GM12878 (cell line): ENCODE measurements around the gene MEF2C. TPM values are rescaled to one million over a fixed set of nuclear protein-coding genes. Genes with fewer than 3 reads are reported as not detected.

Source experiments
- ATAC-seq: fragments of 200-7000 bp; cut with Tn5 transposase; 3 replicates; pipeline ENCODE4 v1.9.1; 2020; ENCODE audit warnings: mild to moderate bottlenecking, moderate library complexity
- BruUV-seq: library from RNA; stranded (reverse); fragments of 400-500 nt; replicated peaks from 2 replicates; lab custom pipeline; 2021; lab: Mats Ljungman, UMichigan
- CTCF ChIA-PET: fragments of 300-600 bp; sonication (Branson Sonifier 250); formaldehyde crosslinking; extraction: SDS; loops from one replicate; lab custom pipeline; 2021; ENCODE audit warnings: inconsistent platforms; lab: Yijun Ruan, JAX
- POLR2A ChIA-PET: fragments of 350-600 bp; formaldehyde crosslinking; extraction: SDS; loops from one replicate; lab custom pipeline; 2021; ENCODE audit warnings: inconsistent platforms; lab: Charles Lee
- RAD21 ChIA-PET: fragments of 300-600 bp; sonication (Branson Sonifier 250); formaldehyde crosslinking; loops from one replicate; lab custom pipeline; 2023; ENCODE audit warnings: antibody characterized with exemption; ENCODE audit not compliant: unreplicated experiment; lab: Charles Lee
- SMC1A ChIA-PET: fragments of 300-600 bp; sonication (Branson Sonifier 250); formaldehyde crosslinking; loops from one replicate; lab custom pipeline; 2023; ENCODE audit not compliant: unreplicated experiment, uncharacterized antibody; lab: Charles Lee
- DNase-seq: peaks from one replicate; pipeline ENCODE4 v3.0.0-alpha.2; 2011; ENCODE audit warnings: low read depth, low spot score
- FAIRE-seq: peaks from 3 replicates; lab custom pipeline; 2011; peaks lifted over from hg19 to GRCh38; lab: Jason Lieb, UNC
- H2AFZ ChIP-seq: 2 replicates; pipeline ENCODE4 v1.6.0; 2011; ENCODE audit warnings: low read depth, low read length, control low read depth; ENCODE audit not compliant: control insufficient read depth
- H3K27ac ChIP-seq: 2 replicates; pipeline ENCODE4 v1.5.1; 2011; ENCODE audit warnings: control low read depth; ENCODE audit not compliant: control insufficient read depth, insufficient read depth
- H3K27me3 ChIP-seq, 2 experiments: replicated peaks in 1 of 2; 2 replicates each; pipeline versions ENCODE4 v1.6.0 to v1.6.1; 2011; ENCODE audit warnings: low read length in 1 of 2; ENCODE audit not compliant: control insufficient read depth in 2 of 2, insufficient read depth in 2 of 2
- H3K36me3 ChIP-seq, 2 experiments: 2 replicates each; pipeline ENCODE4 v1.5.1; 2011; ENCODE audit warnings: low read length in 1 of 2; ENCODE audit not compliant: control insufficient read depth in 2 of 2, insufficient read depth in 2 of 2
- H3K4me1 ChIP-seq: 2 replicates; pipeline ENCODE4 v1.6.1; 2011; ENCODE audit warnings: mild to moderate bottlenecking, low read length, moderate library complexity, mixed read lengths; ENCODE audit not compliant: control insufficient read depth, insufficient read depth
- H3K4me2 ChIP-seq: 2 replicates; pipeline ENCODE4 v1.6.0; 2011; ENCODE audit warnings: control low read depth; ENCODE audit not compliant: control insufficient read depth, insufficient read depth
- H3K4me3 ChIP-seq: fragments of 200-600 bp; sonication (generic); 2 replicates; pipeline ENCODE4 v1.5.1; 2016
- H3K79me2 ChIP-seq: 2 replicates; pipeline ENCODE4 v1.6.0; 2011; ENCODE audit warnings: low read length; ENCODE audit not compliant: control insufficient read depth, insufficient read depth
- H3K9ac ChIP-seq: 2 replicates; pipeline ENCODE4 v1.8.0; 2011; ENCODE audit warnings: low read length, control low read depth, mixed read lengths; ENCODE audit not compliant: control insufficient read depth, insufficient read depth
- H3K9me3 ChIP-seq: replicated peaks from 3 replicates; pipeline ENCODE4 v1.5.1; 2011; ENCODE audit warnings: mild to moderate bottlenecking, low read length; ENCODE audit not compliant: control insufficient read depth, insufficient read depth
- H4K20me1 ChIP-seq: 2 replicates; pipeline ENCODE4 v1.6.0; 2011; ENCODE audit not compliant: control insufficient read depth, insufficient read depth
- EED ChIP-seq: sonication (generic); IDR thresholded peaks from 2 replicates; pipeline ENCODE4 v1.6.1; 2016; ENCODE audit warnings: antibody characterized with exemption, low read depth
- ESRRA ChIP-seq: IDR thresholded peaks from 2 replicates; pipeline ENCODE4 v1.6.1; 2012; ENCODE audit warnings: mild to moderate bottlenecking, low read length, improper control_type of control experiment
- IRF4 ChIP-seq: IDR thresholded peaks from 2 replicates; pipeline ENCODE4 v1.6.1; 2011; ENCODE audit warnings: low read depth, low read length
- LARP7 ChIP-seq: fragments of 450-650 bp; IDR thresholded peaks from 2 replicates; pipeline ENCODE4 v1.6.1; 2017; ENCODE audit warnings: mild to moderate bottlenecking
- POLR2AphosphoS2 ChIP-seq: IDR thresholded peaks from 2 replicates; pipeline ENCODE4 v1.6.1; 2011; ENCODE audit warnings: low read depth, mild to moderate bottlenecking, low read length, improper control_type of control experiment, moderate library complexity
- RELA ChIP-seq: fragments of 450-650 bp; IDR thresholded peaks from 2 replicates; pipeline ENCODE4 v1.8.0; 2014; ENCODE audit warnings: borderline replicate concordance; ENCODE audit not compliant: partially characterized antibody
- SREBF1 ChIP-seq: IDR thresholded peaks from 2 replicates; pipeline ENCODE4 v1.6.1; 2012; ENCODE audit warnings: mild to moderate bottlenecking, low read length
- SRF ChIP-seq, 2 experiments: IDR thresholded peaks; 2 replicates each; pipeline ENCODE4 v1.6.1; 2011; ENCODE audit warnings: low read depth in 2 of 2, low read length in 2 of 2, mild to moderate bottlenecking in 1 of 2, moderate library complexity in 1 of 2
- WGBS: methylation state at CpG from one replicate; pipeline ENCODE4 v1.1.6; 2016; ENCODE audit warnings: low lambda C conversion rate; ENCODE audit not compliant: insufficient replicate concordance, insufficient coverage; ENCODE audit errors: missing lambda C conversion rate; 5-methylcytosine and 5-hydroxymethylcytosine counted together
- in situ Hi-C: fragments of 300-500 bp; cut with MboI; formaldehyde crosslinking; loops from 9 replicates; pipeline ENCODE4 v1.14.3; 2018; ENCODE audit warnings: mixed read lengths
- intact Hi-C: fragments of 100-400 bp; cut with micrococcal nuclease; formaldehyde crosslinking; loops from one replicate; pipeline ENCODE4 v1.14.2; 2022; ENCODE audit not compliant: unreplicated experiment
- polyA plus RNA-seq, 11 experiments: library from polyadenylated mRNA; depleted of rRNA in 4 of 11; unstranded in 6 of 11; stranded (reverse) in 5 of 11; fragments of >200 nt; fragmentation: Nextera tagmentation in 4 of 11; fragmentation: Illumina TruSeq in 1 of 11; extraction: Ambion mirVana in 4 of 11; extraction: Trizol in 1 of 11; gene quantifications; 1 replicate in 1 of 11; 2 replicates in 10 of 11; pipeline versions ENCODE4 v1.2.1 to v1.2.3, GENCODE V29; 2011 to 2016; ENCODE audit warnings: inconsistent platforms in 2 of 11, missing spikeins in 2 of 11, low read depth in 1 of 11
- total RNA-seq, 4 experiments: library from RNA; depleted of rRNA in 3 of 4; stranded (reverse); fragments of >200 nt in 3 of 4; fragmentation: Illumina TruSeq in 1 of 4; extraction: Trizol in 1 of 4; gene quantifications; 2 replicates each; pipeline versions ENCODE4 v1.2.1 to v1.2.3, GENCODE V29; 2013 to 2021
- TF ChIP-seq, protein P1 (sequence below): fragments of 450-650 bp; IDR thresholded peaks from 2 replicates; pipeline ENCODE4 v1.6.1; 2016; ENCODE audit warnings: mild to moderate bottlenecking, moderate library complexity, borderline replicate concordance
- TF ChIP-seq, protein P2 (sequence below): fragments of 450-650 bp; IDR thresholded peaks from 2 replicates; pipeline ENCODE4 v1.6.1; 2017; ENCODE audit warnings: antibody characterized with exemption, mild to moderate bottlenecking, moderate library complexity

MEF2C gene
- total and polyA plus RNA-seq, 10 of the 15 experiments (the other 5 are each of a cell fraction or from before 2014, with no cell fraction given) = 104 to 225 (median 180) TPM

DNA sequence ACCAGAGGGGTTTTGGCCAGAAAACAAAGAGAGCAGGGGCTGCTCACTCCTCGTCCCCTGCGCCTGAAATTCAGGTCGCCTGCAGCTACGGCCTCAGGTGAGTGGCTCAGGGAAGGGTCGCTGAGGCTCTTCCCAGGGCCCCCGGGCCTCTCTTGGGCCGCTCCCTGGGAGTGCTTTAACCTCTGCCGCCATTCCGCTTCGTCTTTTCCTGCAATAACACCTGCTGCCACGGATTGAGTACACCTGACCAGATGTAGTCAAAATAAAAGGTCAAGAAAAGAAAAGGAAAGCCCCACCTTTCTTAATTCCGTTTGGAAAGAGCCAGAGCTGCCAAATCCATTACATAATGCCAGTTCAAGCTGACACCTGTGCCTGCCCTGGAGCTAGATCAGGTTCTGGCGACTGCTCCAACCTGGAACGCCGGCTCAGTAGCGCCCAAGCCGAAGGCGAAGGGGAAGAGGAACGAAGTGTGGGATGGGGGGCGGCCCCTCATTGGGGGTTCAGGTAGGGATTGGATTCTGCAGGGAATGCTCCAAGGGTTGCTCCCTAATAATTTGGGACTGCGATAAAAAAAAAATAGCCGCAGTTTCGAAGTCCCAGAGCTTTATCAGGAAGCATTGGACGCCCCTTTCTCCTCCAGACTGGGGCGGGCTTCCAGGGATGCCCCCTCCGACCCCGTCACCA lies 193.9 kb downstream of the MEF2C start:
- CTCF ChIA-PET = interaction anchor here (0.9 to 5.3 kb wide), 4 partner anchors 8 to 1289 kb away, joined by 3 to 78 read pairs (median 18); no protein-coding TSS in a partner anchor
- DNase-seq (no peak), ATAC-seq (no peak), FAIRE-seq (no peak)
- Histone ChIP-seq H3K27ac (no peak overlapping the region), H3K9ac (no peak overlapping the region), H3K4me1 (no peaks in the 10 kb centered on the region; the same call in 1 of the 2 replicates), H3K27me3 (peaks cover 32 to 46% of the 10 kb centered on the region in 2 experiments), H4K20me1 (peaks cover 2% of the 10 kb centered on the region; the same call in 1 of the 2 replicates), H3K9me3 (no peaks in the 10 kb centered on the region; the same call in 2 of the 3 replicates), H3K4me2 (no peak overlapping the region), H2AFZ (no peak overlapping the region), H3K36me3 (no peaks in the 10 kb centered on the region), H3K4me3 (no peak overlapping the region), H3K79me2 (no peaks in the 10 kb centered on the region)
- POLR2A ChIA-PET = no interaction called here
- no TSS peak for BruUV-seq
- intact Hi-C loops (no loop called here), in situ Hi-C loops (loop anchor here (5.0 to 10.0 kb wide), 3 partner anchors 547 to 1274 kb away; partner anchors contain the start of gene CCNH)
- TF ChIP-seq SREBF1 (no peak), EED (no peak), LARP7 (no peak), ESRRA (no peak), IRF4 (no peak), RELA (no peak), SRF (IDR thresholded peaks at IDR 0.05; ENCODE audit: low read depth in 2 of 2, low read length in 2 of 2) (no peak), POLR2AphosphoS2 (no peak)
- TF ChIP-seq, protein P1, sequence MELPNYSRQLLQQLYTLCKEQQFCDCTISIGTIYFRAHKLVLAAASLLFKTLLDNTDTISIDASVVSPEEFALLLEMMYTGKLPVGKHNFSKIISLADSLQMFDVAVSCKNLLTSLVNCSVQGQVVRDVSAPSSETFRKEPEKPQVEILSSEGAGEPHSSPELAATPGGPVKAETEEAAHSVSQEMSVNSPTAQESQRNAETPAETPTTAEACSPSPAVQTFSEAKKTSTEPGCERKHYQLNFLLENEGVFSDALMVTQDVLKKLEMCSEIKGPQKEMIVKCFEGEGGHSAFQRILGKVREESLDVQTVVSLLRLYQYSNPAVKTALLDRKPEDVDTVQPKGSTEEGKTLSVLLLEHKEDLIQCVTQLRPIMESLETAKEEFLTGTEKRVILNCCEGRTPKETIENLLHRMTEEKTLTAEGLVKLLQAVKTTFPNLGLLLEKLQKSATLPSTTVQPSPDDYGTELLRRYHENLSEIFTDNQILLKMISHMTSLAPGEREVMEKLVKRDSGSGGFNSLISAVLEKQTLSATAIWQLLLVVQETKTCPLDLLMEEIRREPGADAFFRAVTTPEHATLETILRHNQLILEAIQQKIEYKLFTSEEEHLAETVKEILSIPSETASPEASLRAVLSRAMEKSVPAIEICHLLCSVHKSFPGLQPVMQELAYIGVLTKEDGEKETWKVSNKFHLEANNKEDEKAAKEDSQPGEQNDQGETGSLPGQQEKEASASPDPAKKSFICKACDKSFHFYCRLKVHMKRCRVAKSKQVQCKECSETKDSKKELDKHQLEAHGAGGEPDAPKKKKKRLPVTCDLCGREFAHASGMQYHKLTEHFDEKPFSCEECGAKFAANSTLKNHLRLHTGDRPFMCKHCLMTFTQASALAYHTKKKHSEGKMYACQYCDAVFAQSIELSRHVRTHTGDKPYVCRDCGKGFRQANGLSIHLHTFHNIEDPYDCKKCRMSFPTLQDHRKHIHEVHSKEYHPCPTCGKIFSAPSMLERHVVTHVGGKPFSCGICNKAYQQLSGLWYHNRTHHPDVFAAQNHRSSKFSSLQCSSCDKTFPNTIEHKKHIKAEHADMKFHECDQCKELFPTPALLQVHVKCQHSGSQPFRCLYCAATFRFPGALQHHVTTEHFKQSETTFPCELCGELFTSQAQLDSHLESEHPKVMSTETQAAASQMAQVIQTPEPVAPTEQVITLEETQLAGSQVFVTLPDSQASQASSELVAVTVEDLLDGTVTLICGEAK = no peak
- TF ChIP-seq, protein P2, sequence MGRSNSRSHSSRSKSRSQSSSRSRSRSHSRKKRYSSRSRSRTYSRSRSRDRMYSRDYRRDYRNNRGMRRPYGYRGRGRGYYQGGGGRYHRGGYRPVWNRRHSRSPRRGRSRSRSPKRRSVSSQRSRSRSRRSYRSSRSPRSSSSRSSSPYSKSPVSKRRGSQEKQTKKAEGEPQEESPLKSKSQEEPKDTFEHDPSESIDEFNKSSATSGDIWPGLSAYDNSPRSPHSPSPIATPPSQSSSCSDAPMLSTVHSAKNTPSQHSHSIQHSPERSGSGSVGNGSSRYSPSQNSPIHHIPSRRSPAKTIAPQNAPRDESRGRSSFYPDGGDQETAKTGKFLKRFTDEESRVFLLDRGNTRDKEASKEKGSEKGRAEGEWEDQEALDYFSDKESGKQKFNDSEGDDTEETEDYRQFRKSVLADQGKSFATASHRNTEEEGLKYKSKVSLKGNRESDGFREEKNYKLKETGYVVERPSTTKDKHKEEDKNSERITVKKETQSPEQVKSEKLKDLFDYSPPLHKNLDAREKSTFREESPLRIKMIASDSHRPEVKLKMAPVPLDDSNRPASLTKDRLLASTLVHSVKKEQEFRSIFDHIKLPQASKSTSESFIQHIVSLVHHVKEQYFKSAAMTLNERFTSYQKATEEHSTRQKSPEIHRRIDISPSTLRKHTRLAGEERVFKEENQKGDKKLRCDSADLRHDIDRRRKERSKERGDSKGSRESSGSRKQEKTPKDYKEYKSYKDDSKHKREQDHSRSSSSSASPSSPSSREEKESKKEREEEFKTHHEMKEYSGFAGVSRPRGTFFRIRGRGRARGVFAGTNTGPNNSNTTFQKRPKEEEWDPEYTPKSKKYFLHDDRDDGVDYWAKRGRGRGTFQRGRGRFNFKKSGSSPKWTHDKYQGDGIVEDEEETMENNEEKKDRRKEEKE = no peak
- SMC1A ChIA-PET = interaction anchor here (1.4 to 4.4 kb wide), 3 partner anchors 8 to 1473 kb away, joined by 7 to 40 read pairs (median 18); no protein-coding TSS in a partner anchor
- 41% methylated on average over 27 of the region's 27 CpGs for WGBS
- RAD21 ChIA-PET = interaction anchor here (3.4 kb wide), 1 partner anchor 908 kb away, joined by 48 read pairs; no protein-coding TSS in a partner anchor
